HG03139 (cell line): ENCODE data around the gene PIK3C2A.

Source experiments
- ATAC-seq: cut with Tn5 transposase; IDR thresholded peaks from one replicate; pipeline ENCODE4 v1.9.1; 2021; ENCODE audit not compliant: unreplicated experiment

Gene PIK3C2A

DNA sequence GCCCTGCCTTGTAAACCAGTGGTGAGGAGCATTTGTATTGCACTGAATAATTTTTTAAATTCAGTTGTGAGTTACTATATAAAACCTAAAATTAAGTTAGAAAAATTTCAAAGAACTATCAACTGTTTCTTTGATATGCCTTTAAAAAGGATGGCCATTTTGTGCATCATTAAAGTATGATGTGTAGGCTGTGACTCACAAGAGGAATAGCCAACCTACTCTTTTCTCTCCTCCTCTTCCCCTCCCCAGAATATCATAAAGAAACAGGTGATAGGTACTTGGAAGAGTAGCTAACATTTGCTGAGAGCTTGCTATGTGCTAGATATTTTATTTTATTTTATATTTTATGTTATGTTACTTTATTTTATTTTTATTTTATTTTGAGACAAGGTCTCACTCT, 10.6 kb upstream of the PIK3C2A start:
- ATAC-seq: no peak

- ATAC-seq: no peak
These were observed 9.6 kb upstream of the PIK3C2A start for GRCh38 chr11:17217401-17217800.

- ATAC-seq: no peak
These were observed 6.6 kb upstream of the PIK3C2A start for GRCh38 chr11:17214338-17214737.

- ATAC-seq: no peak
These were observed 3.5 kb upstream of the PIK3C2A start for GRCh38 chr11:17211286-17211685.

- ATAC-seq: no peak
These were observed 2.1 kb upstream of the PIK3C2A start for GRCh38 chr11:17209939-17210245.

GRCh38 chr11:17208257-17208999, 642 bp upstream of the PIK3C2A start:
- ATAC-seq: peak; percentile 47

DNA sequence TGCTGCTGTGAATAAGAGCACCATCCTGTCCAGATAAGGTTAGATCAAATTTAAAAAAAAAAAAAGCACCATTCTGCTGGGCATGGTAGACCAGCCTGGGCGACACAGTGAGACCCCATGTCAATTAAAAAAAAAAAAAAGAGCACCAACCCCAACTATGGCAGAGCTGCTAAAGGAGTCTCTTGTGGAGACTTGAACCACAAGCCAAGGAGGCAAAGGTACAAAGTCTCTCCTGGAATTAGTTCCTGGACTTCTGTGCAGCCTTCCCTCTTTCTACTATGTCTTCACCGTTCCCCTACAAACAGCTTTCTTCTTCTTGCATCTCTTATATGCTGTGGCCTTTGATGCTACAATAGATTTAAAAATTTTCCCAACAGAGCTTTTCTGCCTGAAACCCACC, 1.3 kb downstream of the PIK3C2A start:
- ATAC-seq: no peak

DNA sequence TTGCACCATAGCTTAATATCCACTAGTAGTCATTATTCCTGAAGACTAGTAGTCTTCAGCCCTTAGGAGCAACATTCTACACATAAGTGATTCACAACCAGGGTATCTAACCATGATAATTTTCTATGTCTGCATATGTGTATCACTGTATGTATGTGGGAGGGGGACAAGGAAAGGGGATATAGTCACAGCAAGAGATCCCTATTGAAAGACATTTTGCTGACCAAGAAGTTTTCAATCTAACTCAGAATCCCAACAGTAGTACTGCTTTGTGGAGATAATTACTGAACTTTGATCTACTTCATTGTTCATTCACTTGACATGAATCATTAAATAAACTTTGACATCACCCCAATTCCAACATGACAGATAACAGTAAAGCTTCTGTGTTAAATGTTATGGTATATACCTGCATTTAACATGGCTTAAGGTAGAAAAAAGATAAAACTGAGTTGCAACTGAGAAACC, 10.3 kb downstream of the PIK3C2A start:
- no peak for ATAC-seq

- no peak for ATAC-seq
These were observed 19.1 kb downstream of the PIK3C2A start for GRCh38 chr11:17188675-17189074.

- ATAC-seq: no peak
These were observed 20.7 kb downstream of the PIK3C2A start for GRCh38 chr11:17186932-17187692.

DNA sequence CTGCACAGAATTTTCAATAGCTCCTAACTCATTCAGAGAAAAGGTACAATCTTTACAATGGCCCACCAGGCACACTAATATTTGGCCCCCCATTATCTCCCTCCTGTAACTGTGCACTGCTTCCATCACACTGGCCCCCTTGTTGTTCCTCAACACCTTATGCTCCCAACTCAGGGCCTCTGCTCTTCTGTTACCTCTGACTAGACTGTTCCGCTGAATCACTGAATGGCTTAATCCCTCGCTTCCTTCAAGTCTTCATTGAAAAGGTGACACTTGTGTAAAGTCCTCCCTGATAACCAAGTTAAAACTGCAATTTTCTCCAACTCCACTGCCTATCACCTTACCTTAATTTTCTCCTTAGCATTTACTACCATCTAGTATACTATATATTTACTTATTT, 21.8 kb downstream of the PIK3C2A start:
- no peak for ATAC-seq

DNA sequence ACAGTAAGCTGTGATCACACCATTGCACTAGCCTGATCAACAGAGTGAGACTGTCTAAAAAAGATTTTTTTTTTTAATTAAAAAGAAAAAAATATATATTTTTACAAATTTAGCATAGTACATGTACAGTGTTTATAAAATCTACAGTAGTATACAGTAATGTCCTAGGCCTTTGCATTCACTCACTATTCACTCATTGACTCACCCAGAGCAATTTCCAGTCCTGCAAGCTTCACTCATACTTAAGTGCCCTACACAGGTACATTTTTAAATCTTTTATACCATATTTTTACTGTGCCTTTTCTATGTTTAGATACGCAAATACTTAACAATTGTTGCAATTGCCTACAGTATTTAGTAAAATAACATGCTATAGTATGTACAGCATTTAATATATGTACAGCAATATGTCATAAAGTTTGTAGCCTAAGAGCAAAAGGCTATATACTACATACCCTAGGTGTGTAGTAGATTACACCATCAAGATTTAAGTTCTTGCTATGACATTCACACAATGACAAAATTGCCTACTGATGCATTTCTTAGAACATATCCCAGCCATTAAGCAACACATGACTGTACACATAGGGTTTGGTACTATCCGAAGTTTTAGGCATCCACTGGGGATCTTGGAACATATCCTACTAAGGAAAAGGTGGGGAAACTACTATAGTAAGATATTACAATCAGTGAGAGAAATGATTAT, 22.8 kb downstream of the PIK3C2A start:
- no peak for ATAC-seq

DNA sequence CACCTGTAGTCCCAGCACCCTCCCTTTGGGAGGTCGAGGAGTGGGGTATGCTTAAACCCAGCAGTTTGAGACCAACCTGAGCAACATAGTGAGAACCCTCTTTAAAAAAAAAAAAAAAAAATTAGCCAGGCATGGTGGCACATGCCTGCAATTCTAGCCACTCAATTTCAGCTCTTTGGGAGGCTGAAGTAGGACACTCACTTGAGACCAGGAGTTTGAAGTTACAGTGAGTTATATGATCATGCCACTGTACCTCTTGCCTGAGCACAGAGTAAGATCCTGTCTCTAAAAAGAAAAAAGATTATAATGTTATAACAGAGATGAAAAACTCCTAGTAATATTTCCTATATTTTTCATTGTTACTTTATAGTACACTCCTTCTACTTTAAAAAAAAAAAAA, 23.9 kb downstream of the PIK3C2A start:
- no peak for ATAC-seq

DNA sequence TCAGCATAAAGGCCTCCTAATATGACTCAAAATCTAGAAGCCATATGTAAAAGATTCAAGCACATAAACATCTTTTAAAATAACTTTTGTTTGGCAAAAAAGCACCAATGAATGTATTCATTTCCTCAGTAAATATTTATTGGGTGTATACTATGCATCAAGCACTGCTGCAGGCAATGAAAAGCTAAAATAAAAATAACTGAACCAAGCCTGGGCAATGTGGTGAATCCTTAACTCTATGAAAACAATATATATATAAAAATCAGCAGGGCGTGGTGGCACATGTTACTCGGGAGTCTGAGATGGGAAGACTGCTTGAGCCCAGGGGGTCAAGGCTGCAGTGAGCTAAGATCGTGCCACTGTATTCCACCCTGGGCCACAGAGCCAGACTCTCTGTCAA, 27.8 kb downstream of the PIK3C2A start:
- ATAC-seq: no peak

DNA sequence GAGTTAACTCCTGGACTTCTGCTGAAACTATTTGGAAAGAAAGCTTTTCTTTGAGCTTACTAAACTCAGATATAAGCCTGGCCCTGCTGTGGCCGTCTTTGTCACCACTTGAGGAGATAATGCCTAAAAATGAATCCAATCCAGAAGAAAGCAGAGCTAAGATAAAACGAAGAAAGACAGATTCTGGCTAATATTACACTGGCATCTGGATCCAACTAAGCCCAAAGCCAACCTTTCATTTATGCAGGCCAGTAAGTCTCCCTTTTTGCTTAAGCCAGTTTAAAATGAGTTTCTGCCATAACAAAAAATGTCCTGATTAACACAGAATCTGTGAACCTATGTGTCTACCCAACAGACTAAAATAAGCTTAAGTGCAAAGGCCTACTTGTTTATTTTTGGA, 34.5 kb downstream of the PIK3C2A start:
- ATAC-seq: no peak

DNA sequence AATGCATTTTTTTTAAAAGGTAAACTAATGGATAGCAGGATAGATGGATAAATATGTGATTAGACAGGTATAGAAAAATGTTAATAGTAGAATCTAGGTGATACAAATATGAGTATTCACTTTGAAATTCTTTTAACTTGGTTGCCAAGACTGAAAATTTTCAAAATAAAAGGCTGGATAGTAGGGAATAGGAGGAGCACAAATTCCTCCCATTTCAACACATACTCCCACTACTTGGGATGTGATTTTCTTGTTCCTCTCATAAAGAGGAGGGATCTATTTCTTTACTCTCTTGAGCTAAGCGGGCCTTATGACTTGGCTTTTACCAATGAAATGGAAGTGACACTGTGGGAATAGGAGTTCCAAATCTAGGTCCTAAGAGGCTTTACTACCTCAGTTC, 35.9 kb downstream of the PIK3C2A start:
- no peak for ATAC-seq

- no peak for ATAC-seq
These were observed 36.4 kb downstream of the PIK3C2A start for GRCh38 chr11:17171343-17171742.

DNA sequence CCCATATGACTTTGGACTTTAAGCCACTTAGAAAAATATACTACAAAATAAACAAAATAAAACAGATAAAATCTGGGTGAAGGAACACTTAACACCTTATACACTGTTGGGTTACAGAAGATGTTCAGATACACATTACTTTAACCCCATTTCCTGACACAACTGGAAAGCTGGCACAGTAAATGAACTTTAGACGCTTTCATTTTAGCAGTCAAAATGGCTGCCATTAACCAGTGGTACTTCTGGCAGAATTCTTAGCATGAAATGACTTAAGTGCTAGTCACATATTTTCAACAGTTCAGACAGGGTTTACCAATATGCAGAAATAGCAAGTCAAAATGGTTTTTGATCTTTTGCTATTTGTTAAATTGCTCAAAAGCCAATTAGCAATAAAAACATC, 37.9 kb downstream of the PIK3C2A start:
- no peak for ATAC-seq

GRCh38 chr11:17165247-17165890, 42.4 kb downstream of the PIK3C2A start:
- ATAC-seq: no peak

GRCh38 chr11:17164361-17165246, 43.2 kb downstream of the PIK3C2A start:
- no peak for ATAC-seq

GRCh38 chr11:17163736-17164135, 44.0 kb downstream of the PIK3C2A start:
- ATAC-seq: no peak
